ENCODE measurements around the gene OSBP. TPM values are rescaled to one million over a fixed set of nuclear protein-coding genes. Genes with fewer than 3 reads are reported as not detected.

OSBP gene, protein sequence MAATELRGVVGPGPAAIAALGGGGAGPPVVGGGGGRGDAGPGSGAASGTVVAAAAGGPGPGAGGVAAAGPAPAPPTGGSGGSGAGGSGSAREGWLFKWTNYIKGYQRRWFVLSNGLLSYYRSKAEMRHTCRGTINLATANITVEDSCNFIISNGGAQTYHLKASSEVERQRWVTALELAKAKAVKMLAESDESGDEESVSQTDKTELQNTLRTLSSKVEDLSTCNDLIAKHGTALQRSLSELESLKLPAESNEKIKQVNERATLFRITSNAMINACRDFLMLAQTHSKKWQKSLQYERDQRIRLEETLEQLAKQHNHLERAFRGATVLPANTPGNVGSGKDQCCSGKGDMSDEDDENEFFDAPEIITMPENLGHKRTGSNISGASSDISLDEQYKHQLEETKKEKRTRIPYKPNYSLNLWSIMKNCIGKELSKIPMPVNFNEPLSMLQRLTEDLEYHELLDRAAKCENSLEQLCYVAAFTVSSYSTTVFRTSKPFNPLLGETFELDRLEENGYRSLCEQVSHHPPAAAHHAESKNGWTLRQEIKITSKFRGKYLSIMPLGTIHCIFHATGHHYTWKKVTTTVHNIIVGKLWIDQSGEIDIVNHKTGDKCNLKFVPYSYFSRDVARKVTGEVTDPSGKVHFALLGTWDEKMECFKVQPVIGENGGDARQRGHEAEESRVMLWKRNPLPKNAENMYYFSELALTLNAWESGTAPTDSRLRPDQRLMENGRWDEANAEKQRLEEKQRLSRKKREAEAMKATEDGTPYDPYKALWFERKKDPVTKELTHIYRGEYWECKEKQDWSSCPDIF
- total RNA-seq (2014; rRNA removed) = 13.0 and 17.9 TPM in 2 replicates
- polyA plus RNA-seq (2012) = 17.9 TPM

DNA sequence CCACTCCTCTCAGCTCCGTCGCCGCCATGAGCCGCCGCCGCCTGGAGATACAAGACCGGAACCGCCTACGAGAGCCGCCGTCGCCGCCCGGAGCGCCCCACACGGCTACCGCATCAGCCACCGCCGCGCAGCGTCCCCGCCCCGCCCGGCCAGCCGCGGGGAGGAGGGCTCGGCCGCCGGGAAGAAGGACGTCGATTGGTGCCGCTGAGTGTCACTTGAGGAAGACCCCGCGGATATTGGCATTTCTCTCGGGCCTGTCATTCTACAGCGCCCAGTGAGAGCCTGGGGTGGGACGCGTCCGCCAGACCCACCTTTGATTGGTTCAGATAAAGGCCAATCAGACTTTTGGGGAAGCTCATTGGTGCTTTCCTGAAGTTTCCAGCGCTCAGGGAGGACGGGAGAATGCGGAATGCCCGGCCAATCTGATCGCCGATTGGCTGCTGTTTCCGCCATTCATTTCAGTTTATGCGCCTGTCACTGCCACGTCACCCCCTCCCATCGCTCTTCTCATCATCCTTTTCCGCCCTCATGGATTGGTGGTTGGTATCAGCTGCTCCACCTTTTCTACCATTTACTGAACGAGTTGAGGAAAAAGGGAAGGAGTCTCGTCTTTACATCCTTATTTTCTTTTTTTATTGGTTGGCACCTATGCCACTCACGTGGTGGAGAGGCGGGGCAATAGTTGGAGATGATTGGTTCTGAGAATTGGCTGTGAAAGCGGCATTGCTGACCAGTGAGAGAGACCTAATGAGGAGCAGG is at the start of gene OSBP:
OSBP (minus strand) TSS at position 138 of the 759 bp plus-strand sequence; CDS start at position 28, 110 bp downstream.
- peak; percentile 100 for DNase-seq (ENCODE audit: low read depth)

DNA sequence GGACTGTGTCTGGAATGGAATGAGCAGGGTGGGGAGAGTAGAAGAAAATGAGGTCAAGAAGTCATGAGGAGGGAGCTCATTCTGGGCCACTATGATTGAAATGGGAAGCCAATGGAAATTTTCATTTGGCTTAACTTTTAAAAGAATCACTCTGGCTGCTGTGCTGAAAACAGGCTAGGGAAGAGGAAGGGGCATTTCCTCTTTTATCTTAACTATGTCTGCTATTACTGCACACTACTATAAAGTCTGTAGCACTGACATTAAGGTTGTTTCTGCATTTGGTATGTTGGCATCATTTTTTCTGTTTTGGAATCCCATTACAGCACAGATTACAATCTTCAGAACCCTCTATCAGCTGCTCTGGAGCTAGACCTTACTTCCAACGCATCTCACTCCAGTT is 45.0 kb upstream of the OSBP start:
- no peak for DNase-seq (ENCODE audit: low read depth)

DNA sequence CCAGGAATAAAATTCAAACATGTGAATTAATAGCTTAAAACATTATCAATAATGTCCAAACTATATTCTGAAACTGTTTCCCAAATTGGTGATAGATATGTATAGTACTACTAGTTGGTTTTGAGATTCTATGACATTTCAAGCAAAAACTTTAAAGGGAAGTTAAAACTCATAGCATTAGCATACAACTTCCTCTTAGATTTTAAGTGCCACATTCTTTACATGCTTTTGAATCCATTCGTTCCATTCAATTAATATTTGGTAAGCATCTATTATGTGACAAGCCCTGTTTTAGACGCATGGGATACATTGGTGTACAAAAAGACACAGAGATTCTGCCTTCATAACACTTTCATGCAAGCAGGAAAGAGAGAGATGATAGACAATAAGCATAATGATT is 44.4 kb upstream of the OSBP start:
- no peak for DNase-seq (ENCODE audit: low read depth)

DNA sequence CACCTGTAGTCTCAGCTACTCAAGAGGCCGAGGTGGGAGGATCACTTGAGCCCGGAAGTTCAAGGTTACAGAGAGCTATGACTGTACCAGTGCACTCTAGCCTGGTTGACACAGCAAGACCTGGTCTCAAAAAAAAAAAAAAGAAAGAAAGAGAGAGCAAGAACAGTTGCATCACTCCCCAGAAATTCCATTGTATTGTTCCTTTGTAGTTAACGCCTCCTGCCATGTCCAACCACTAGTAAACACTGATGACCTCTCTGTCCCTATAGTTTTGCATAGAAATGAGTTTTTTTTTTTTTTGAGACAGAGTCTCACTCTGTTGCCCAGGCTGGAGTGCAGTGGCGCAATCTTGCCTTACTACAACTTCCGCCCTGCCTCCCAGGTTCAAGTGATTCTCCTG is 42.5 kb upstream of the OSBP start:
- no peak for DNase-seq (ENCODE audit: low read depth)

DNA sequence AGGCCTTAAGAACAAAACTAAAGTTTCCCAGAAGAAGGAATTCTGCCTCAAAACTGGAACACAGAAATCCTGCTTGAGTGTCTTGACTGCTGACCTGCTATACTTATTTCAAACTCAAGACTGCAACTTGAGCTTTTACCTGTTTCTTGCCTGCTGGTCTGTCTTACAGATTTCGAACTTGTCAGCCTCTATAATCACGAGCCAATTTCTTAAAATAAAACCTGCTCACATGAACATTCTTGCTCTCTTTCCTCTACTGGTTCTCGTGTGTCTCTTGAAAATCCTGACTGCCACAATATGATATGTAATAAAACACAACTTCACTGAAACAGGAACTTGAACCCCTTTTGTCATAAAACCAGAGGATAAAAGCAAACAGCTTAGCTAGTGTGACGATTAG is 39.3 kb upstream of the OSBP start:
- DNase-seq (ENCODE audit: low read depth) = no peak

DNA sequence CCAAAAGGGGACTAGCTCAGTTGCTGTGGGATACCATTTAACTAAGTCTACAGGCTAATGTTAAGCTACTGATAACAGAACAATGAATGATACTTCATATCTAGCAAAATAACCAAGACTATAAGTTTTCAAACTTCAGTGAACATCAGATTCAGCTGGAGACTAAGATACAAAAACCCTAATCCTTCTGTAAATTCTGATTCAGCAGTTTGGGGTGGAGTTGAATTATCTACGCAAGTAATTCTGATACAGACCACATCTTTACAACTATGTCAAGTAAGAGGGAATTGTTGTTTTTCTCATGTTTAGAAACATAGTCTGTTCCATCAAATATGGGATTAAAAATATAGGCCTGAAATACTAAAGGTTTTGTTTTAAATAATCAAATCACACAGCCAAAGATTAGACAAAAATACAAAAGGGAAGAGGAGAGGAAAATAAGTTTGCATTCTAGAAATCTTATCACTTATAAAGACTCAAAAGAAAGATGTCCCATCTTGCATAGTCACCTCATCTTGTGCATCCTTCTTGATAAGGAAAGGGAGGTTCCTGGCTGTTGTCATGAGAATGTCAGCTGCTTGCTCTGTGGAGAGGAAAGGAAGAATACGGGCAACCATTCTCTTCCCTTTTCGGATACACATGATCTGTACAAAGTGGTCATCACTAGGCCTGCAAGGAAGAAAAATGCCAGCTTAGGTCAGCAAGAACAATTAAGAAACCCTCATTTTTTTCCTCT is 31.8 kb upstream of the OSBP start:
- no peak for DNase-seq (ENCODE audit: low read depth)

DNA sequence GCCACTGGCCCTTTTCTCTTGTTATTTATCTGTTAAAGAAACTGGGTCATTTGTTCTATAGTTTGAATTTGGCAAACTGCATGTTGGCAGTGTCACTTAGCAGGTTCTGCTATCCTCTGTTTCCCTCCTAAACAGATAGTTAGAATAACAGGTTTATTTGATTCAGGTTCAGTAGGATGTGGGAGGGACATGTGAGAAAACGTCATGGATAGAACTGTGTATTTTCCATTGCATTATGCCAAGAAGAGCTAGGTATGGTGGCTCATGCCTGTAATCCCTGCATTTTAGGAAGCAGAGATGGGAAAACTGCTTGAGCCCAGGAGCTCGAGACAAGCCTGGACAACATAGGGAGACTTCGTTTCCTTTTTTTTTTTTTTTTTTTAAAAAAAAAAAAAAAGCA is 29.0 kb upstream of the OSBP start:
- no peak for DNase-seq (ENCODE audit: low read depth)

DNA sequence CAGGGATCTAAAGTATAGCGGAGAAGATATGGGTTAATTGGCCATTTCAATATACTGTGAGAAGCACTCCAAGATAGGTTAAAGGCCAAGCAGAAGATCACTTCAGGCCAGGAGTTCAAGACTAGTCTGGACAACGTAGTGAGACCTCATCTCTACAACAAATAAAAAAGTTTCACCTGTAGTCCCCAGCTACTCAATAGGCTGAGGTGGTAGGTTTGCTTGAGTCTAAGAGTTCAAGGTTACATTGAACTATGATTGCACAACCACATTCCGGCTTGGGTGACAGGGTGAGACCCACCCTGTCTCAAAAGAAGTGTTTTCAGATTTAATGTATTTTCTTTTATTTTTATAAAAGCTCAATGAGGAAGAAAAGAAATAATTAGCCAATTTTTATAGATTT is 27.8 kb upstream of the OSBP start:
- DNase-seq (ENCODE audit: low read depth) = no peak

DNA sequence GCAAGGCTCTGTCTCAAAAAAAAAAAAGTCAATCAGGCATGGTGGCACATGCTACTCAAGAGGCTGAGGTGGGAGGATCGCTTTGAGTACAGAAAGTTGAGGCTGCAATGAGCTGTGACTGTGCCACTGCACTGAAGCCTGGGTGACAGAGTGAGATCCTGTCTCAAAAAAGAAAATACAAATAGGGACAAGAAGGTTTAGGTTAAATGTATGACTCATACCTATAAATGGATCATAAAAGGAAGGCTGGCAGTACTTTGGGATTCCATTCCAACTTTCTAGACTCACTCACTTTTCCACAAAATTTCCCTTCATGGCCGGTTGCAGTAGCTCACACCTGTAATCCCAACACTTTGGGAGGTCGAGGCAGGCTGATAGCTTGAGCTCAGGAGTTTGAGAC is 25.6 kb upstream of the OSBP start:
- no peak for DNase-seq (ENCODE audit: low read depth)

DNA sequence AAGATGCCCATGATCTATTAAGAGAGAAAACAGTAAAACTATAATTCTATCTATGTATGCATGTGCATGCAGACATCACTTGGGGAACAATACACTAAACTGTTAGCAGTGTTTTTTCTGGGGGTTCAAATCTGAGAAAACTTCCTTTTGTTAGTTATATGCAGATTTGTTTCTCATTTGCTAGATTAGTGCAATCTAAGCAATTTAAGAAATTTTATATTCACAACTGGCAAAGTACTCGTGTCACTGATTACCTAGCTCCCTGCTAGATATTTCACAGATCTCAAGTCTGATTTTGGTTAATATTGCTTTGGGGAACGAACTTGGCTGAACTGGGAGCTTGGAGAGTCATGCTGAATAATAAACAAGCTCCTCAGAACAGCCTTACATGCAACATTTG is 14.9 kb upstream of the OSBP start:
- DNase-seq (ENCODE audit: low read depth) = no peak

DNA sequence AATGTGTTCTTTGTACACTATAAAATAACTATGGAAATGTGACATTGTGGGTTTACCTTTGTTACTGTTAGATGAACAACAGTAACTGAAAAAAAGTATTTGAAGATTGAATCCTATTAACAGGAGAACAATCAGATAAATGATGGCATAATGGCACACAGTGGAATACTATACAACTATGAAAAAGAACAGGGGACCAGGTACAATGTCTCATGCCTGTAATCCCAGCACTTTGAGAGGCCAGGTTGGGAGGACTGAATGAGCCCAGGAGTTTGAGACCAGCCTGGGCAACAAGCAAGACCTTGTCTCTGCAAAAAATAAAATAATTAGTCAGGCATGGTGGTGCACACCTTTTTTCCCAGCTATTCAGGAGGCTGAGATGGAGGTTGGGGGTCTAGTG is 14.4 kb upstream of the OSBP start:
- no peak for DNase-seq (ENCODE audit: low read depth)

DNA sequence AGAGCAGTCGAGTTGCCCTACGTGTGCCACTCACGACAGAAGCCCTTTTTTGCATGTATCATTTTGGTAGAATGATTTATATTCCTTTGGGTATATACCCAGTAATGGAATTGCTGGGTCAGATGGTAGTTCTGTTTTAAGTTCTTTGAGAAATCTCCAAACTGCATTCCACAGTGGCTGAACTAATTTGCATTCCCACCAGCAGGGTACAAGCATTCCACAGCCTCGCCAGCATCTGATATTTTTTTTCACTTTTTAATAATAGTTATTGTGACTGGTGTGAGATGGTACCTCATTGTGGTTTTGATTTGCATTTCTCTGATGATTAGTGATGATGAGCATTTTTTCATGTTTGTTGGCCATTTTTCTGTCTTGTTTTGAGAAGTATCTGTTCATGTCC is 11.4 kb upstream of the OSBP start:
- peak; percentile 6 for DNase-seq (ENCODE audit: low read depth)

DNA sequence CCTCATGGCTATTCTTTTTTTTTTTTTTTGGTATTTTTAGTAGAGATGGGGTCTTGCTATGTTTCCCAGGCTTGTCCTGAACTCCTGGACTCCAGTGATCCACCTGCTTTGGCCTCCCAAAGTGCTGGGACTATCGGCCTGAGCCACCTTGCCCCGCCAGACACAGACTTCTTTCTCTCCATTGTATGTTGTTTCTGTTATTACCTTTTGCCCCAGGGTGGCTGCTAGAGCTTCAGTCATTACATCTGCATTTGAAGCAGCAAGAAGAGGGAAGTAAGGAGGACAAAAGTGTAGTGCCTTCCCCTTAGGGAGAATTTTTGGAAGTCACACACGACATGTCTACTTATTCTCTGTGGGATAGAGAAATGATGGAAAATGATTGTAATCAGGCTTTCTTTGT is 10.1 kb upstream of the OSBP start:
- DNase-seq (ENCODE audit: low read depth) = no peak

DNA sequence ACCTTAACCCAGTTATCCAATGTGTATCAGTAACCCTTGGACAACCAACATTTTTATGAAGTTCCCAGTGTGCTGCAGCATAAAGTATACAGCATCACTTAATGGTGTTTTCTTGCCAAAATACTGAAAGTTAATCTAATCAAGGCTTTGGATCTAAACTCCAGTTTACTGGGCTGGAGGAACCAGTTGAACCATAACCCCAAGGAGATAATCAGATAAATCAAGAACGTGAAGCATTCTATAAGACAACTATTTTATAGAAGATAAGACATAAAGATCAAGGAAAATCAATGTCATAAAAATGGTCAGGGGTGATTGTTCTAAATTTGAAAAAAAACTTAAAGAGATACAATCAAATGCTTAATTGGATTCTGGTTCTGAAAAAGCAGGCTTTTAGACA is 2.3 kb upstream of the OSBP start:
- no peak for DNase-seq (ENCODE audit: low read depth)

DNA sequence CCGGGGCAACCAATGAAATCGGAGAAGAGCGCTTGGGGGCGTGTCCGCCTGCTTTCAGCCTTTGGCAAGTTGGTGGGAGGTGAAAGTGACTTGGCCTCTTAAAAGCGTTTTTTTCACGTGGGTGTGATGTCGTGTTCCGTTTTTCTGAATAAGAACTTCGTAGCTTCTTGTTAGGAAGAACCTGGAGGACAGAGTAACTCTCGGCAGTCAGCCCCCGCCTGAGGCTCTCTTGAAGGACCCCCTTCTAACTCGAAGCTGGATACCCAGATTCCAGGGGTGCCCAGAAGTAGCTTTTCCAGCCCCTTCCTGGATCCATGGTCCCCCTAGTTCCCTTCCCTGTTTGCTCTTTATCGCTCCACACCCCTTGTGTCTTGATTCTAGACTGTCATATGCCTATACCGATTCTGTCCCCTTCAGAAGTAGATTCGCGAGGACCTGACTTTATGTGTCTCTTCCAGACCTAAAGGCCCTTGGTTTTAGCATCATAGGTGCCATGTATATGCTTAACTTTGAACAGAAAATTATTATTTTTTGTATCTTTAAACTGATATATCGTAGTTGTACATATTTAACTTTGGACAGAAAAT is 915 bp upstream of the OSBP start:
- no peak for DNase-seq (ENCODE audit: low read depth)

DNA sequence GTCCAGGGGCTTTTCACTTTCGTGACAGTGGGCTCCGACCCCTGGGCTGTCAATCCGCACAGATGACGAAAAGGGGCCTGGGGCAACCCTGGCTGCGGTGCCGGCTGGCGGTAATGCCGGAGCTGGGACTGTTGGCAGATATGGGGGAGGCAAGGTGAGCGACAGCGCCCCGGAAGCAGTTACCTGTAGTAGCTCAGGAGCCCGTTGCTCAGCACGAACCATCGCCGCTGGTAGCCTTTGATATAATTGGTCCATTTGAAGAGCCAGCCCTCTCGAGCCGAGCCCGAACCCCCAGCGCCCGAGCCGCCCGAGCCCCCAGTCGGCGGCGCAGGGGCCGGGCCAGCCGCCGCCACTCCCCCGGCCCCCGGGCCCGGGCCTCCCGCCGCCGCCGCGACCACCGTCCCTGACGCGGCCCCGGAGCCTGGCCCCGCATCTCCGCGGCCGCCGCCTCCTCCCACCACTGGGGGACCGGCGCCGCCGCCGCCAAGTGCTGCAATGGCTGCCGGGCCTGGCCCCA is 396 bp downstream of the OSBP start:
- no peak for DNase-seq (ENCODE audit: low read depth)

DNA sequence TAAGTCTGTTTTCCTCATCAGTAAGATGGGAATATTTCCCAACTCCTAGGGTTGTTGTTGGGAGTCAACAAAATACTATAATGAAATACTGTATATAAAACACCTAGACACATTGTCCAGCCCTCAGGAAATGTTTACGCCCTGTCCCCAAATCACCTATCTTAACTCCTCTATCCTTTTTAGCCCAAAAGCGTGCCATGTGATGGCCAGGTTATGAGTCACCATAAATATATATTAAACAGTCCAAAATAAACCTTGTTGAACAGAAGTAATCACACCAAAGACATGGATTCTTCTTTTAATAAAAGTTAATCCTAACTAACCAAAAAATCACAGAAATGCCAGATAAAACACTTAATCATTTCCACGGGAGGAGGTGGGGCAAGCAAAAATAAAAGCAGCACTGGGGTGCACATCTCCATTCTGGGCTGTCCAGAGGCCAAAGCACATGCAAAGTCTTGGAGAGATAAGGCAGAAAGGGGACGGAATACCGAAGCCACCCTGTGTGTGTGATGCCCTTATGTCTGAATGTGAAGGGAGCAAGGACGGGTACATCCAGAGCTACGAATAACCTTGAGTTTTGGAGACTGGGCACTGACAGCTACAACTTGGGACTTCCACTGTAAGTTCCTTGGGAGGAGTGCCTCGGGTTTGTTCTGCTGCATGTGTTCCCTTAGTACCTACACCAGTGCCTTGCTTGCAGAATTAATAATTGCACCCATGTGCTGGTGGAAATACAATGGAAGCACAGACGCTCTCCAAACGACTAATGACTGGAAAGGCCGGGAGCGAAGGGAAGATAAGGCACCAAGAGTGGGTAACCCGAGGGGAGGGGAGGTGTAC is 1.1 kb downstream of the OSBP start:
- DNase-seq (ENCODE audit: low read depth) = peak; percentile 5

DNA sequence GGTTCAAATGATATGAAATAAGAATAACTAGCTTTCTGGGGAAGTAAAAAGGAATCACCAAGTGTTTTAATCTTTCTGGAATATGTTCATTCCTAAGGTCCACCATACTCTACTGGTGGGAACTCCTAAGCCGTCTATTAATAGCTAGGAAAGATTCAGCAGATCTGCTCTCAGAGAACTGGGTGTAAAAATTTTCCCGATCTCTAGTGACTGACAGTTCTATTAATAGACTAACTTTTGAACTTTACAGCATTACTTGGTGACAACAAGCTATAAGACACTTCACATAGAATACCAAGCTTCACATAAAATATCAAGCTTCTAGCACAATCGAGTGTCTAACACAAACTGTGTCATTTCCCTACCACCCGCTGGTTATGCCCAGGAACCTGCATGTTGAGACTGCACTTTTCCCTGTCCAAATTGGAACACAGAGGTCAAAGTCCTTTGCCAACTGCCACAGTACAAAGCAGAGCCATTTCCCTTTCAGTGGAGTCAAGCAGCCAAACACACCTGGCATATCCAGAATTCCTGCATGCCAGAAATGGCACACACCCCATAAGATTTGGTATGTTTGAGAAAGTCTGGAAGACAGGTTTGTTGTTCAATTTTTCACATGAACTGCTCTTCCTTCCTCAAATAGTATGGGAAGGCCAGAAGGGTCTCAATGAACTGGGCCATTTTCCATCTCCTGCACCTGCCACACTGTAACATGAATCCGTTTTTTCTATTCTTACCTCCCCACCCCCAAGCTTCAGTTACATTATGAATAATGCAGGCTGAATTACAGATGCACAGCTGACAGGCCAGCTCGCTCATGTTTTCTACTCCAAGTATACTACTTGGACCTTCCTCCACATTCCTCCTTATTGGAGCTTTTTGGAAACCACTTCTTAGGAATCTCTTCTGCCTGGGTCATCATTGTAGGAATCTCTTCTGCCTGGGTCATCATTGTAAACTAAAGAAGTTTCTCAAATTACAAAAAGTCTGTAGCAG is 3.7 kb downstream of the OSBP start:
- peak; percentile 62 for DNase-seq (ENCODE audit: low read depth)

DNA sequence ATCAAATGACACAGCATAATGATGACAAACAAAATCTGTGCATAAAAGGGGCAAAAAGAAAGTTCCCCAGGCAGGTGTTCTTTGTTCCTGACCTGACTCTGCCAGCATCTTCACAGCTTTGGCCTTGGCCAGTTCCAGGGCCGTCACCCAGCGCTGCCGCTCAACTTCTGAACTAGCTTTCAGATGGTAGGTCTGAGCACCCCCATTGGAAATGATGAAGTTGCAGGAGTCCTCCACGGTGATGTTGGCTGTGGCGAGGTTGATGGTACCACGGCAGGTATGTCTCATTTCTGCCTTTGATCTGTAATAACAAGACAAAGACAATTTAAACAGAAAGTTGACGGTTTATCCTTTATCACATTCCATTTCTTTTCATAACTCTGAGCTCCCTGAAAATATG is 5.3 kb downstream of the OSBP start:
- no peak for DNase-seq (ENCODE audit: low read depth)
